T-helper 2 cell treated with Interferon-gamma antibody and Interleukin-4, amounts not matched to agents 5 μg/mL and 100 μg/mL, for 36 hours (primary cell): ENCODE measurements around the gene PRAMEF5.
A peak's percentile ranks its signal among the peaks of the same experiment; 100 is the strongest.
"Not testable (repeated sequence)": the region's sequence is repeated elsewhere in the genome, so short reads cannot be mapped to it uniquely, and the experiment has no call there.

Source experiments
- DNase-seq: peaks from one replicate; pipeline ENCODE4 v3.0.0; 2021; ENCODE audit warnings: low spot score
- H3K27ac Mint-ChIP-seq: one replicate; pipeline ENCODE4 v1.8.0; 2021; ENCODE audit warnings: mild to moderate bottlenecking, mixed read lengths
- H3K27me3 Mint-ChIP-seq: one replicate; pipeline ENCODE4 v1.8.0; 2021; ENCODE audit warnings: low read depth, mixed read lengths
- H3K36me3 Mint-ChIP-seq: one replicate; pipeline ENCODE4 v1.8.0; 2021; ENCODE audit warnings: low read depth, mixed read lengths
- H3K4me1 Mint-ChIP-seq: one replicate; pipeline ENCODE4 v1.8.0; 2021; ENCODE audit warnings: low read depth, mixed read lengths
- H3K4me3 Mint-ChIP-seq: one replicate; pipeline ENCODE4 v1.8.0; 2022; ENCODE audit warnings: mild to moderate bottlenecking, moderate library complexity, mixed read lengths
- H3K9me3 Mint-ChIP-seq: one replicate; pipeline ENCODE4 v1.8.0; 2021; ENCODE audit warnings: mixed read lengths

Gene PRAMEF5

DNA sequence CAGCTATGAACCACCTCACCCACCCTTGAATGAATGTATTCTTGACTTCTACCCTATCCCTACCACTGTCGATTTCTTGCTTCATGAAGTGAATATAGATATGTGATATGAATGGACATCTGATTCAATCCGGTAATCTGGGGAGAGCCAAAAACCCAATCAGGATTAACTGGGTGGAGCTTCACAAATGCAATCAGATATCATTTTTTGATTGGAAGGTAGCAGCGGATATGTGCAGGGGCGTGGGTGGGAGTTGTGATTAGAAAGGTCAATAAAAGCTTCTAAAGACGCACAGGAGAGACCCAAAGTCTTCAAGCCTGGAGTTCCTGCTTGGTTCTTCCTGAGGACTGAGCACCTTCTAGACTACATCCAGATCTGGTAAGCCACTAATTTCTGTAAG is at the start of gene PRAMEF5:
Gene PRAMEF5, plus strand, starts transcription at position 301 of the 400 bp plus-strand sequence. CDS start 5,071 bp downstream, outside the sequence.
- H3K4me1 Mint-ChIP-seq, H3K9me3 Mint-ChIP-seq: not testable (repeated sequence)

DNA sequence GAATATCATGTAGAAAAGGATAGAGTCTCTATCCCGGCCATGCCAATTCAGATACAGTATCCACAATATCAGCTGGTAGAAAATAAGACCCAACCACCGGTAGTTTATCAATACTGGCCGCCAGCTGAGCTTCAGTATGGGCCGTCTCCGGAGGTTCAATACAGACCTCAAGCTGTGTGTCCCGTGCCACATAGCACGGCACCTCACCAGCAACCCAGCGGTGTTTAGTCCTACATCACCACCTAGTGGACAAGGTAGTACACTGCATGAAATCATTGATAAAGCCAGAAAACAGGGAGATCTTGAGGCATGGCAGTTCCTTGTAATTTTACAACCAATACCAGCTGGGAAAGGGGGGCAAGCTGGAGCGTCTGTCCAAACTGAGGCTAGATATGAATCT is 45.3 kb upstream of the PRAMEF5 start:
- H3K27ac Mint-ChIP-seq, H3K9me3 Mint-ChIP-seq, H3K36me3 Mint-ChIP-seq, H3K4me3 Mint-ChIP-seq, DNase-seq, H3K4me1 Mint-ChIP-seq, H3K27me3 Mint-ChIP-seq: not testable (repeated sequence)

More for the DNA sequence above, at the start of gene PRAMEF5:
- H3K4me3 Mint-ChIP-seq, H3K36me3 Mint-ChIP-seq, H3K27ac Mint-ChIP-seq, H3K27me3 Mint-ChIP-seq, DNase-seq: not testable (repeated sequence)

DNA sequence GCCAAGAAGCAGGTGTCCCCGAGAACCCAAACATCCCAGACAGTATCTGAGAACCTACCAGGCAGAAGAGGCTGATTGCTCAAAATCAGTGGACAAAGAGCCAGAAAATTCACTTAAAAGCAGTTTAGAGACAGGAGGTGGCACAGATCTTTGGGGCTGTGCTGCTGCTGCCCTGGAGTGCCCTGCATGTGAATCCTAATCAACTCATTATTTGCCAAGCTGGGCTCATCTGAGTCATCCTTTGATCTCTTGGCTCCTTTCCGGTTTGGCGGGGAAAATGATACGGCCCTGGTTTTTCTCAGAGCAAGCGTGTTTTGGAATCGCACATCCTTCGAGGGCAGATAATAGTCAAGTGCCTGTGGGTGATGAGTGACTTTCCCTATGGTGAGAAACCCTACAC is 37.4 kb upstream of the PRAMEF5 start:
- not testable (repeated sequence) for DNase-seq, H3K4me3 Mint-ChIP-seq, H3K27ac Mint-ChIP-seq, H3K27me3 Mint-ChIP-seq, H3K9me3 Mint-ChIP-seq, H3K4me1 Mint-ChIP-seq, H3K36me3 Mint-ChIP-seq

DNA sequence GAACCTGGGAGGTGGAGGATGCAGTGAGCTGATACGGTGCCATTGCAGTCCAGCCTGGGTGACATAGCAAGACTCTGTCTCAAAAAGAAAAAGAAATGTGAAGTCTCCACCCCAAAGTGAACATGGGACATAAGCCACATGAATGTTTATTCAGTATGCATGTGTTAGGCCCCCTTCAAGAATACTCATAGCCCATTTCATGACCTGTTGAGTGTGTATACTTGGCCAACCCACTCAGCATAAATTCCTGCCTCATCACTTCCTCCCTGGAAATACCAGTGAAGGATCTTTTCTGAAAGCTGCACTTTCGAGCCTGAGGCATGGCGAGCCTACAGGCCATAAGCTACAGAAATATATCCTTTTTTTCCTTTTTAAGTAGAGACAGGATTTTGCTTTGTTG is 34.8 kb upstream of the PRAMEF5 start:
- not testable (repeated sequence) for H3K27me3 Mint-ChIP-seq, DNase-seq, H3K9me3 Mint-ChIP-seq, H3K4me1 Mint-ChIP-seq, H3K36me3 Mint-ChIP-seq, H3K4me3 Mint-ChIP-seq, H3K27ac Mint-ChIP-seq

DNA sequence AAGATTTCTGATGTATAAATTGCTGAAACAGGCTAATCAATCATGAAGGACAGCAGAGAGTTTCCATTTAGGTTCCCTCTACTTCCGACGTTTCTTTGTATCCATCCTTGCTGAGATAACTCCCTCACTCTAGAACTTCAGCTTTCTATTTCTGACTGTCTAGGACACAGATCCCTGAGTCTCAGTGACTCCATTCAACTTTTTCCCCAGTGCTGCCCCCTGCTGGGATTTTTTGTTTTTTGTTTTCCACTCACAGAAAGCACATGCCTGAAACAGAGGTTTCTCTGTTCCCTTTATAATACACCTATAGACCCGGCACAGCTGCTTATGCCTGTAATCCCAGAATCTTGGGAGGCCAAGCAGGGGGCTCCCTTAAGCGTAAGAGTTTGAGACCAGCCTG is 31.2 kb upstream of the PRAMEF5 start:
- not testable (repeated sequence) for H3K36me3 Mint-ChIP-seq, H3K4me3 Mint-ChIP-seq, DNase-seq, H3K27ac Mint-ChIP-seq, H3K9me3 Mint-ChIP-seq, H3K27me3 Mint-ChIP-seq, H3K4me1 Mint-ChIP-seq

DNA sequence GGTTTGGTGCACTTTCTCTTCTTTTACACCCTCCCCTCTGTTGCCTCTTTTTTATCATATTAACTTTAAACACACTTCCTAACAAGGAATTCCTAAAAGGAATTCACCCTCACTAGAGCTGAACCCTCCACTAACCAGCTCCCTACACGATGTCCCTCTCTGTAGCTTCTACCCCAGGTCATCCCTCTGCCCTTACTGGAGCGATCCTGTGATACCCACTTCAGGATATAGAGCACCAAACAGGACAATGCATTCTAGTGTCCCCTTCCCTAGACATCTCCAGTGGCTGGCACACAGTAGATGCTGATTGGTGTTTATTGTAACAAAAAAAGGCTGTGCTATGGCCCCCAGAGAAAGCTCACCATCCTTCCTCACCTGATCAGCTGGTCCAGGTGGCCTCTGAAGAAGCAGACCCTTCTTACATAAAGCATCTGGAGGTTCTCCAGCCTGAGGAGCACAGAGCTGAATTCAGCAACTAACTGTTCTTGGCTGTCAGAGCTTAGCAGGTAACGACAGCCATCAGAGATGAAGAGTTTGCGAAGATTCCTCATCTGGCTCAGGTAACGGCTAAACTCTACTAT is 29.4 kb upstream of the PRAMEF5 start:
- Mint-ChIP-seq H3K9me3 (no peaks in the 10 kb centered on the region), H3K27ac (no peak overlapping the region), H3K4me1 (no peaks in the 10 kb centered on the region), H3K4me3 (no peak overlapping the region), H3K36me3 (no peaks in the 10 kb centered on the region), H3K27me3 (peaks cover 4% of the 10 kb centered on the region)
- DNase-seq = peak; percentile 2

DNA sequence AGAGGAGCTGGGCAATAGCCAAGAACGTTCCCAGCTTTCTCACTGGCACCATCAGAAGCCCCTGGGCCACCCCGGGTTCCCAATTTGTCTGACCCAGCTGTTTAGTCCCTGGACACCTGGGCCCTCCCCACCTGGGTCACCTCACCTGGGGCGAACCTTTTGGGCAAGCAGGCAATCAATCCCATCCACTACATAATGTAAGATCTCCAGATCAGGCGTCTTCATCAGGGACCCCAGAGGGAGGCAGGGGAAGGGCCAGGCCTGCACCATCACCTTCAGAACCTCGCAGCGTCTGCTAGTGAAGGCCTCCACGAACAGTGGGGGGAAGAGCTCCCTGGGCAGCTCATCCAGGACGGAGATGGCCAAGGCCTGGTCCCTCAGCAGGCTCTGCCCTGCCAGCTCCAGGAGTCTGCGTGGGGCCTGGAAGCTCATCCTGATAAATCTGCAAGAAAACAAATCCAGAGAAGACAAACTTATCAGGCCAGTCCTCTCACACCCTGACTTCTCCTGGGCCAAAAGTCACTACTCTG is 28.3 kb upstream of the PRAMEF5 start, which contains the start of gene PRAMEF18:
Gene PRAMEF18, minus strand, starts transcription at position 480 of the 530 bp plus-strand sequence. Its CDS starts 48 bp downstream, at position 432.
- H3K27ac Mint-ChIP-seq, H3K4me1 Mint-ChIP-seq, H3K36me3 Mint-ChIP-seq, H3K27me3 Mint-ChIP-seq, H3K4me3 Mint-ChIP-seq, DNase-seq, H3K9me3 Mint-ChIP-seq: not testable (repeated sequence)

DNA sequence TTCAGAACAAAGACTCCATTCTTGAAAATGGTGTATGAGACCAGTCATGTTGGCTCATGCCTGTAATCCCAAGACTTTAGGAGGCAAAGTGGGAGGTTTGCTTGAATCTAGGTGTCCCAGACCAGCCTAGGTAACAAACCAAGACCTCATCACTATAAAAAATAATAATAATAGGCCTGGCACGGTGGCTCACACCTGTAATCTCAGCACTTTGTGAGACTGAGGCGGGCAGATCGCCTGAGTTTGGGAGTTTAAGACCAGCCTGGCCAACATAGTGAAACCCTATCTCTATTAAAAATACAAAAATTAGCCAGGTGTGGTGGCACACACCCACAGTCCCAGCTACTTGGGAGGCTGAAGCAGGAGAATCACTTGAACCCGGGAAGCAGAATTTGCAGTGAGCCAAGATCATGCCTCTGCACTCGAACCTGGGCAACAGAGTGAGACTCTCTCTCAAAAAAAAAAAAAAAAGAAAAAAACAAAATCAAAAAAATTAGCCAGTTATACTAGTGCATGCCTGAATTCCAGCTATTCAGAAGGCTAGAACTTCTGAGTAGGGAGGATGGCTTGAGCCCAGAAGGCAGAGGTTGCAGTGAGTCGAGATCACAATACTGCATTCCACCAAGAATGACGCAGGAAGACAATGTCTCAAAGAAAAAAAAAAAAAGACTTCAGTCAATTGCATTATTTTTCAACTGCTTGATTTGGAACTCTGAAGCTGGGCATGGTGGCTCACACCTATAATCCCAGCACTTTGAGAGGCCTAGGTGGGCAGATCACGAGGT is 26.5 kb upstream of the PRAMEF5 start:
- DNase-seq, H3K36me3 Mint-ChIP-seq, H3K27ac Mint-ChIP-seq, H3K9me3 Mint-ChIP-seq, H3K27me3 Mint-ChIP-seq, H3K4me1 Mint-ChIP-seq, H3K4me3 Mint-ChIP-seq: not testable (repeated sequence)

DNA sequence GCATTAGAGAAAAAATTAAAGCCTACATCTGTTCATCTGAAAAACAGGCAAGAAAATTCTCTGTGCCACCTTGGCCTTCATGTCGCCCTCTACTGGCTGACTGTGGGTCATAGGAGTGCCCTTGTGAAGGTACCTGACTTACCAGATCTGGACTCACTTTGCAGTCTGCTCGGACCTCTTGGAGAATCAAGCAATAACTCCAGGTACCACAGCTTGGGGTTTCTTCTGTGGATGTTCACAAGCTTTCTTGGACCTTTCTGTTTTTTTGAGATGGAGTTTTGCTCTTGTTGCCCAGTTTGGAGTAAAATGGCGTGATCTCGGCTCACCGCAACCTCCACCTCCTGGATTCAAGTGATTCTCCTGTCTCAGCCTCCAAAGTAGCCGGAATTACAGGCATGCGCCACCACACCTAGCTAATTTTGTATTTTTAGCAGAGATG is 25.6 kb upstream of the PRAMEF5 start:
- Mint-ChIP-seq H3K27ac (no peak overlapping the region), H3K4me1 (no peaks in the 10 kb centered on the region), H3K9me3 (no peaks in the 10 kb centered on the region), H3K36me3 (no peaks in the 10 kb centered on the region), H3K27me3 (peaks cover 4% of the 10 kb centered on the region), H3K4me3 (no peak overlapping the region)
- peak; percentile 15 for DNase-seq

DNA sequence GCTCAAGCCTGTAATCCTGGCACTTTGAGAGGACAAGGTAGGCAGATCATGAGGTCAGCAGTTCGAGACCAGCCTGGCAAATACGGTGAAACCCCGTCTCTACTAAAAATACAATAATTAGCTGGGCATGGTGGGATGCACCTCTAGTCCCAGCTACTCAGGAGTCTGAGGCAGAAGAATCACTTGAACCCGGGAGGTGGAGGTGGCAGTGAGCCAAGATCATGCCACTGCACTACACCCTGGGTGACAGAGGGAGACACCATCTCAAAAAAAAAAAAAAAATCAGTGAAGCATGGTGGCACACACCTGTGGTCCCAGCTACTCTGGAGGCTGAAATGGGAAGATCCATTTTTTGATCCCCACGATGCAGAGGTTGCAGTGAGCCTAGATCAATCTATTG is 23.9 kb upstream of the PRAMEF5 start:
- H3K27me3 Mint-ChIP-seq, H3K4me1 Mint-ChIP-seq, H3K36me3 Mint-ChIP-seq, DNase-seq, H3K4me3 Mint-ChIP-seq, H3K27ac Mint-ChIP-seq, H3K9me3 Mint-ChIP-seq: not testable (repeated sequence)

DNA sequence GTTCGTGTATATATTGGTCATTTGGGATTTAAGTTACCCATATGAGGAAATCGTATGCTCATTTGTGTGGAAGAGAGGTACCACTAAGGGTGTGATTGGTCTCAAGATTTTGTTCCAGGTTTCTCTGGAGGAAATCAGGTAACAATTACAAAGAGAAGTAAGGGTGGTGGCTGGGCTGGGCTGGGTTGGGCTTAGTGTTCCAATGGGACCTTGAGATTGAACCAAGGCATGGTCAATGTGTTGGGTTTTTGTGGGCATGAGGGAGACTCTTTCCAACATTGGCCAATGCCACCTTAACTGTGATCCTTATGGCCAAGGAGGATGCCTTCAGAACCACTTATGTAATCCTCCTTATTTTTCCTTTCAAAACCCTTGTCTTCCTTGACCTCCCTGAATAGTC is 23.4 kb upstream of the PRAMEF5 start:
- peak; percentile 3 for DNase-seq
- H3K27me3 Mint-ChIP-seq, H3K36me3 Mint-ChIP-seq, H3K4me1 Mint-ChIP-seq, H3K4me3 Mint-ChIP-seq, H3K27ac Mint-ChIP-seq, H3K9me3 Mint-ChIP-seq: not testable (repeated sequence)

DNA sequence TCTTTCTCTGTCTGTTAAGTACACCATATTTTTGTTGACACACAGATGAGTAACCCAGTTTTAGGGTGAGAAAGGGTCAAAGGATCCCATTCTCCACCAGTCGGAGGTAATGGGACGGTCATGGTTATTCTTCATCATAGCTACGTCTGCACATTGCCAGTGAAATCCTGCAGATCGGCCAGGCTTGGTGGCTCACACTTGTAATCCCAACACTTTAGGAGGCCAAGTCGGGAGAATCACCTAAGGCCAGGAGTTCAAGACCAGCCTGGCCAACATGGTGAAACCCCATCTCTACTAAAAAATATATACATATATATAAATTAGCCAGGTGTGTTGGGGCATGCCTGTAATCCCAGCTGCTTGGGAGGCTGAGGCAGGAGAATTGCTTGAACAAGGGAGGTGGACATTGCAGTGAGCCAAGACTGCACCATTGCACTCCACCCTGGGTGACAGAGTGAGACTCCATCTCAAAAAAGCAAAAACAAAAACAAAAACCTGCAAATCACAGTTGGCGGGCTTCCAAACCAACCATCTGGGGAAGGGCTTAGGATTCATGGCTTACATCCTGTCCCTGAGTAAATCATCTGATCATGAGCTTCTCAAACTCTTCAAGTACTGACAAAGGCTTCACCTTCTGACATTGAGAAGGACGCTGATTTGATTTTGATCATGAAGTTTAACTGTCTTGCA is 22.8 kb upstream of the PRAMEF5 start:
- not testable (repeated sequence) for H3K4me3 Mint-ChIP-seq, H3K36me3 Mint-ChIP-seq, H3K27me3 Mint-ChIP-seq, DNase-seq, H3K9me3 Mint-ChIP-seq, H3K27ac Mint-ChIP-seq, H3K4me1 Mint-ChIP-seq

DNA sequence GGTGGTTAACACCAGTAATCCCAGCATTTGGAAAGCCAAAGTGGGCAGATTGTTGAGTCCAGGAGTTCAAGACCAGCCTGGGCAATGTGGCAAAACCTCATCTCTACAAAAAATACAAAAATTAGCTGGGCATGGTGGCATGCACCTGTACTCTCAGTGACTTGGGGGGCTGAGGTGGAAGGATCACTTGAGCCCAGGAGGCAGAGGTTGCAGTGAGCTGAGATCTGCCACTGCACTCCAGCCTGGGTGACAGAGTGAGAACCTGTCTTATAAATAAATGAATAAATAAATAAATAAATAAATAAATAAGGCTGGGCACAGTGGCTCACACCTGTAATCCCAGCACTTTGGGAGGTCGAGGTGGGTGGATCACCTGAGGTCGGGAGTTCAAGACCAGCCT is 21.9 kb upstream of the PRAMEF5 start:
- H3K36me3 Mint-ChIP-seq, H3K27me3 Mint-ChIP-seq, H3K27ac Mint-ChIP-seq, DNase-seq, H3K9me3 Mint-ChIP-seq, H3K4me3 Mint-ChIP-seq, H3K4me1 Mint-ChIP-seq: not testable (repeated sequence)

DNA sequence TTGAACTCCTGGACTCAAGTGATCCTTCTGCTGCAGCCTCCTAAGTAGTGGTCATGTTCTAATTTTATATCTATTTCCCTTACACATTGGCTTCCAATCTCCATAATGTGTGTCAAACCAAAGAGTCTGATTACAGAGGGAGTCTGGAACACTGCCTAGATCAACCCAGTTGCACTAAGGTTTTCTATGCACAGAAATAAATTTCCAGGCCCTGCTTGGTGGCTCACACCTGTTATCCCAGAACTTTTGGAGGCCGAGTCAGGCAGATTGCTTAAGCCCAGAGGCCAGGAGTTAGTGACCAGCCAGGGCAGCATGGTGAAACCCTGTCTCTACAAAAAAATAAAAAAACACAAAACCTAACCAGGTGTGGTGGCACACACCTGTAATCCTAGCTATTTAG is 19.9 kb upstream of the PRAMEF5 start:
- not testable (repeated sequence) for H3K4me3 Mint-ChIP-seq, H3K4me1 Mint-ChIP-seq, DNase-seq, H3K27me3 Mint-ChIP-seq, H3K36me3 Mint-ChIP-seq, H3K9me3 Mint-ChIP-seq, H3K27ac Mint-ChIP-seq
